GM04503 (cell line): ENCODE results near the gene KANSL2.
"Not testable (repeated sequence)": the region's sequence is repeated elsewhere in the genome, so short reads cannot be mapped to it uniquely, and the experiment has no call there.

Source experiments
- DNase-seq: peaks from one replicate; pipeline ENCODE4 v3.0.0-alpha.2; 2012; ENCODE audit warnings: low read depth

KANSL2 gene

GRCh38 chr12:48681710-48682532, at the start of gene KANSL2:
Gene KANSL2 (minus strand): TSS chr12:48682238. CDS start chr12:48681632, 606 bp downstream.
- DNase-seq = peak; percentile 94

- DNase-seq = no peak
Observed at GRCh38 chr12:48728807-48729206, 46.8 kb upstream of the KANSL2 start.

- not testable (repeated sequence) for DNase-seq
Observed at GRCh38 chr12:48720737-48721136, 38.7 kb upstream of the KANSL2 start.

- DNase-seq = not testable (repeated sequence)
Observed at GRCh38 chr12:48720171-48720570, 38.1 kb upstream of the KANSL2 start.

GRCh38 chr12:48719002-48719401, 37.0 kb upstream of the KANSL2 start:
- not testable (repeated sequence) for DNase-seq

GRCh38 chr12:48717252-48717695, 35.2 kb upstream of the KANSL2 start:
- DNase-seq = no peak

- peak; percentile 99 for DNase-seq
Observed at GRCh38 chr12:48716493-48717251, 34.6 kb upstream of the KANSL2 start, which contains the start of gene CCNT1. Gene CCNT1 (minus strand): TSS chr12:48716707. CDS start chr12:48716675, 32 bp downstream.

GRCh38 chr12:48716168-48716492, 34.1 kb upstream of the KANSL2 start:
- DNase-seq = no peak

- no peak for DNase-seq
Observed at GRCh38 chr12:48712209-48712608, 30.2 kb upstream of the KANSL2 start.

- DNase-seq = not testable (repeated sequence)
Observed at GRCh38 chr12:48698822-48699221, 16.8 kb upstream of the KANSL2 start.

- no peak for DNase-seq
Observed at GRCh38 chr12:48696626-48697025, 14.6 kb upstream of the KANSL2 start.

GRCh38 chr12:48695859-48696258, 13.8 kb upstream of the KANSL2 start:
- DNase-seq = no peak

GRCh38 chr12:48694038-48694437, 12.0 kb upstream of the KANSL2 start:
- DNase-seq = no peak

- DNase-seq = no peak
Observed at GRCh38 chr12:48693572-48693971, 11.5 kb upstream of the KANSL2 start.

GRCh38 chr12:48691826-48692487, 9.9 kb upstream of the KANSL2 start:
- no peak for DNase-seq

- no peak for DNase-seq
Observed at GRCh38 chr12:48690990-48691389, 9.0 kb upstream of the KANSL2 start.

- no peak for DNase-seq
Observed at GRCh38 chr12:48690436-48690835, 8.4 kb upstream of the KANSL2 start.

GRCh38 chr12:48688836-48689235, 6.8 kb upstream of the KANSL2 start:
- DNase-seq = no peak

GRCh38 chr12:48687592-48687991, 5.6 kb upstream of the KANSL2 start:
- DNase-seq = no peak

GRCh38 chr12:48686615-48687334, 4.7 kb upstream of the KANSL2 start:
- no peak for DNase-seq

GRCh38 chr12:48686037-48686595, 4.1 kb upstream of the KANSL2 start:
- no peak for DNase-seq

- DNase-seq = no peak
Observed at GRCh38 chr12:48683534-48683933, 1.5 kb upstream of the KANSL2 start.
